Lung microvascular endothelial cell (primary cell): ENCODE data around the gene GEN1. TPM values are rescaled to one million over a fixed set of nuclear protein-coding genes. Genes with fewer than 3 reads are reported as not detected.

ENCODE experiments used
- DNase-seq, 2 donors: peaks; one replicate each; pipeline versions ENCODE4 v3.0.0 to v3.0.0-alpha.2; 2010; ENCODE audit warnings: low read depth in 2 of 2
- total RNA-seq: library from RNA; depleted of rRNA; stranded (reverse); fragments of >200 nt; gene quantifications from 2 replicates; pipeline ENCODE4 v1.2.1, GENCODE V29; 2014

GEN1 gene
- total RNA-seq, 1 donor from 2014 or later = 3.0 TPM

- DNase-seq = no peak
Observed at GRCh38 chr2:17795309-17795708, 41.4 kb downstream of the GEN1 start.

GRCh38 chr2:17798338-17798737, 44.4 kb downstream of the GEN1 start:
- no peak for DNase-seq

GRCh38 chr2:17799301-17800120, 45.6 kb downstream of the GEN1 start:
- peak in 1 of 2 donors; percentile 30 for DNase-seq

GRCh38 chr2:17800219-17800618, 46.3 kb downstream of the GEN1 start:
- no peak for DNase-seq

GRCh38 chr2:17800693-17801458, 46.9 kb downstream of the GEN1 start:
- no peak for DNase-seq

GRCh38 chr2:17803497-17803896, 49.6 kb downstream of the GEN1 start:
- no peak for DNase-seq

GRCh38 chr2:17804358-17804757, 50.4 kb downstream of the GEN1 start:
- no peak for DNase-seq

GRCh38 chr2:17805166-17805565, 51.2 kb downstream of the GEN1 start:
- no peak for DNase-seq

- no peak for DNase-seq
Observed at GRCh38 chr2:17805717-17806363, 51.9 kb downstream of the GEN1 start.

GRCh38 chr2:17813010-17813741, 59.2 kb downstream of the GEN1 start:
- DNase-seq = no peak

GRCh38 chr2:17813742-17814473, 60.0 kb downstream of the GEN1 start:
- no peak for DNase-seq

- DNase-seq = no peak
Observed at GRCh38 chr2:17814601-17815000, 60.7 kb downstream of the GEN1 start.

- DNase-seq = no peak
Observed at GRCh38 chr2:17815468-17816184, 61.7 kb downstream of the GEN1 start.

GRCh38 chr2:17816396-17817245, 62.7 kb downstream of the GEN1 start, which contains the start of gene MSGN1:
TSS of gene MSGN1 (plus strand) at chr2:17816460. CDS start at chr2:17816519, 59 bp downstream.
- no peak for DNase-seq

- DNase-seq = no peak
Observed at GRCh38 chr2:17818235-17818815, 64.4 kb downstream of the GEN1 start.

GRCh38 chr2:17821080-17821479, 67.1 kb downstream of the GEN1 start:
- DNase-seq = no peak

- no peak for DNase-seq
Observed at GRCh38 chr2:17821535-17822444, 67.9 kb downstream of the GEN1 start.
